Hematopoietic multipotent progenitor cell treated with erythropoietin and hydrocortisone succinate and interleukin-3 and kit ligand, for 8 days (in vitro differentiated cells): ENCODE data around the gene BTBD18.

ENCODE experiments used
- DNase-seq: peaks from one replicate; pipeline ENCODE4 v3.0.0-alpha.2; 2015

BTBD18 gene, protein sequence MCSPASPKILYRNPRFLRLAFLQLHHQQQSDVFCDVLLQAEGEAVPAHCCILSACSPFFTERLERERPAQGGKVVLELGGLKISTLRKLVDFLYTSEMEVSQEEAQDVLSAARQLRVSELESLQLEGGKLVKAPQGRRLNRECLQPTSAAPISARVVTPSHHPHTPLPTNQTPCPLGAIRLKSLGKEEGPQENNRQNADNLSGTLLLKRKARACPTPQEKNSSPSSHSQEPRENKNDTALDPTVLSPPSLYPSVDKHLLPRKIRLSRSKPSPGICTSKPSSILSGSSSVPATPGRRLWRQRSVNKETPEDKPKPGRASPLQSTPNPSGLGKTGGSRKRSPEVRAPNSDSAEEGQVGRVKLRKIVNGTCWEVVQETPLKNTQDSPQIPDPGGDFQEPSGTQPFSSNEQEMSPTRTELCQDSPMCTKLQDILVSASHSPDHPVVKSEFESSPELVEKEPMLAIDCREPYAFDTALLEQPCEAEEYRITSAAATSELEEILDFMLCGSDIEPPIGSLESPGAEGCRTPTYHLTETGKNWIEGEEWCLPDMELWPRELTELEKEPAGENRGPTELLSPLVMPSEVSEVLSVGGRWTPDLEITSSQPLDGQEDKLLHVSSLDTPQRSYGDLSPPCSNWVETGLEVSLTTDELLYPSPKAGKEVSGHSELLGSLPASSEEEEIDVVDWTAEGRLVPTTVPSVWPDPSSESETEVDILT

DNA sequence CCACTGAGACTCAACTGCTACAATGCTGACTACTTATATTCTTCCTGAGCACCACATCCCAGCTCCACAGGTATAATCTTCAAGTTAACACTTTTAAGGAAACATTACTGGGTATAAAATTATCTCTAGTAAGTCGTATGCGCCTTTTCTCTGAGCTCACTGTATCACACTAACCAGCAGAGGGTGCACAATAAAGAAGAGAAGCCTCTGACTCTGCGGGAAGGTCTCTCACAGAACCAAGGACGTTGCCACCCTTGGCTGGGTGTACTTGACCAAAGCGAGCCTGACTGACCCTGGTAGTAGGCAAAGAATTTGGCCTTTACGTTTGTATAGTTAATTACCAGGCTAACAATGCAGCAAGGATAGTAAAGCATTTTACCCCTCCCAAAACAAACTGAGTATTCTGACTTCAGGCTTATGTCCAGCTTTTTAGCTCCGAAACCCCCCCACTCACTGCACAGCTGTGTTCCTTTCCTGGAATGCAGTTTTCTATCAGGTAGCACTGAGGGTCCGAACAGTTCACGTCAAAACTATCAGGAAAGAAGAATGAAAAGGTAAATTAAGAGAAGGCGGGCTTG is at the start of gene BTBD18:
BTBD18 (minus strand) TSS at position 144 of the 578 bp plus-strand sequence. CDS start 631 bp downstream, outside the sequence.
- DNase-seq: peak; percentile 79

DNA sequence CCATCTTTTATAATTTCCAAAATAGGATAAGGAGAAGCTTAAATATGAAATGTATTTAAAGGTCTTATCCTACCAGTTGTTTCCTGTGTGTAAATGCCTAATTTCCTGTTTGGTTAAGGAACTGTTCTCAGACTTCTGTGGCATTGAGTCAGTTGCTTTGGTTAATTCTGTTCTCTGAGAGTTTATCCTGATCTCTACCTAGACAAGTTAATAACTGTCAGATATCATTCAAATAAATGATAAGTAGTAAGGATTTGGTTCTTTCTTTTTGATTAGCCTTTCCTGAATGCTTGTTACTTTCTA is 49.5 kb upstream of the BTBD18 start:
- no peak for DNase-seq

DNA sequence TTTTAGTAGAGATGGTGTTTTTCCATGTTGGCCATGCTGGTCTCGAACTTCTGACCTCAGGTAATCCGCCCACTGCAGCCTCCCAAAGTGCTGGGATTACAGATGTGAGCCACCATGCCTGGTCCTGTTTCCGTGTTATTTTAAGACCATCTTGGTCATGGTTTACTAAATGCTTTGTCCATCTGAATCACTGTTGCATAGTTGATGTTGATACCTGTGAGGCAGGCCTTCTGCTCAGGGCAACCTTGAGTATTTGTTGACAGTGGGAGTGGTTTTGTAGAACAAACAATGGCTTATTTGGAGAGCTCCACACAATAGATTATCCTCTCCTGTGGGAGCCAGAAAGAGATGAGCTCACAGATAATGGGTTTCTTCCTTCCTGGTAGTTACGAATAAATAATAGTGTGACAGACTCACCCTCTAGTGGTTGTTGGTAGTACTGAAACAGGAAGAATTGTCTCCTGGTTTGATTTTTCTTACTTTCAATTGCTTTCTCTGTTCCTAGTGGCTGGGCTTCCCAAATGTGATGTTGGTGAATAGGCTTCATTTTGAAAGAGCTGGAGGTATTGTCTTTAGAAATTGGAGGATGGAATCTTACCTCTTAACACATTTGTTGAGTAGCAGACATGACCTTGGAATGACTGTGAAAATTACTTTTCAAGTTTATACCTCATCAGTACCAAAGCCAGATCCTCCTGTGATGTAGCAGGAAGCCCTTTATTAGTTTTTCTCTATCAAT is 49.0 kb upstream of the BTBD18 start:
- DNase-seq: peak; percentile 79

DNA sequence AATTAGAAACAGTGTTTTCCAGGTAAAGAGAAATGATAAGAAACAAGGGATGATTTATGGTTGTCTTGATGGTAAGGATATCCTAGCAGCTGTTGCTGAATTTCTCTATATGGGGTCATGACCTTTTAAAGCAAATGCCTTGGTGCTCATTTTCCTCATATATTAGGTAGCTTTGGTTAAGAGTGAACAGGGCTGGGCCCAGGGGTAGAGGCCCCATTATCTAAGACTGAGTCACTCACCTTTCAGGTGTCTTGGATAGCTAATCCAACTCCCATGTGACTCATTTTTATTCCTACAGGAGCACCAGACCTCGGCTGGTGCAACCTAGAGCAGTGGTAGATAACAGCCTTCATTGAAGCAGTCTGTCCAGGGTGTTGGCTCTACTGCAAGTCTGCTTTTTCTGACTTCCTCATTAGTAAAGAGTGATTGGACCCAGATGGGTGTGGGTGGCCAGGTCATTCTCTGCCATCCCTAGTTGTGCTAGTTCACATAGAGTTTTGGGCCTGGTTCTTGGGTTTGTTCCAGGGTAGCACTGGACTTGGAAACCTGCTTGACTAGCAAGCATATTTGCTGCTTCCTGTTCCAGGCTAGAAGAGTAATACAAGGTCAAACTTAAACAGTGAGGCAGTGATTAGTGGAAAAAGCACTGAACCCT is 47.4 kb upstream of the BTBD18 start:
- DNase-seq: peak; percentile 44

DNA sequence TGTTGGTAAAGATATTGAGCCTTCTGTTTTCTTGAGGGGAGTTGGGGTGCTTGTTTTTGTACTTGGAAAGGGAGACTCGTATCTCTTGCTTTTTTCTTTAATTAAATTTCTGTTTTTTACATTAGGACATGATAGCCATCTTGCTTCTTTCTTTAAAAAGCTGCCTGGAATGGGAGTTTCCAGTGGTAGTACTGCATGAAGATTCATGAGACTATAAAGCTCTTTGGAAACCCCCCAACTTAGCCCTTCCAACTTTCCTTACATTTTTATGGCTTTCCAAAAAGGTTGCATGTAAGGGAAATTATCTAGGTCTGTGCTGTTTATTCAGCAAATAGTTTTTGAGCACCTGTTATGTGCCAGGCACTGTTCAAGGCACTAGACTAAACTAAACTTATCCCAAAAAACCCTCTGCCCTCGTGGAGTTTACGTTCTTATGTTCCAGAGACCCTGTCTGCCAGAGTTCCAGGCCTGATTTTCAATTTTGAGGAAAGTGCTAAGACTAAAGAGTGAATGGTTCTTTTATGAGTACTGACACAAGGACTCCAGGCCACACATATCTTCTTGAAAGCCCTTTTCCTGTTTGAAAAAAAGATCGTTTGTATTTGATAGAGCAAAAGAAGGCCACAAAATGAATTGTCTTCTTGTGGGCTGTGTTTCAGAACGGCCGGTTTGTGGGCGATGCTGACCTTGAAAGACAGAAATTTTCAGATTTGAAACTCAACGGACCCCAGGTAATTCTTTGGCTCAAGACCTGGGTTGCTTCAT is 41.9 kb upstream of the BTBD18 start:
- no peak for DNase-seq

DNA sequence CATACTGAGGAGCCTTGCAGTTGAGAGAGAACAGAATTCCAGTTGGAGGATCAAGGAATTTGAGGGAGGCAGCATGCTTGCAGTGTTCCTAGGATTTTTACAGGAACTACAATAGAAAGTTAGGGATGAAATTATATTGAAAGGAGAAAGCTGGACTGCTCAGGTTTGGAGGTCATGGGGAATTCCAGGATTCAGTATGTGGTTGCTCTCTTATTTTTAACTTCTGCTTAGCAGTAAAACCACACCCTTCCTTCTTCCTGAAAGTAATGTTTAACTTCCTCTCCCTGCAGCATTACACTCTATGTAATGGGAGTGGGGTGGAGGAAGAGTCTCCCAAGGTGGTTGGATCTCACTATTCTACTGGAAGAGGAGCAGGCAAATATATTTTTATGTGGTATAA is 41.3 kb upstream of the BTBD18 start:
- no peak for DNase-seq

DNA sequence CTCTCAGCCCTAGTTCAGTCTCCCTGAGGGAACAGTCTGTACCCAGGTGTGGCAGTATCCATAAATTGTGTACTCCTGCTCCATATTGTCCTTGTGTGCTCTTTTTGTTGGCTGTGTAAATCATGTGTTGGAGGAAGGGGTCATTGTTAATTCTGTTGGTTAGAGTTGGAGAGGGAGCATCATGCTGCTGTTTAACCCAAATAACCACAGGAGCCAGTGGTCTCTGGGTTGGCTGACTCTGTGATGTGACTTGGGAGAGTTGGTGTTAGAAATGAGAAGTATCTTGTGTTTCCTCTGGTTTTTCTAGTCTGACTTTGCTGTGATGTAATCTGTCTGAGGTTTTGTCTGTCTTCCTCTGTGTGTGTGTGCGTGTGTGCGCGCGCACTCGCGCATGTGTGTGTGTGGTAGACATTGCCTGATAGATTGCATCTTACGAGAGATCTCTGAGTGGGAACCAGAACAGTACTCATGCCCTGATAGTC is 40.5 kb upstream of the BTBD18 start:
- DNase-seq: peak; percentile 82

DNA sequence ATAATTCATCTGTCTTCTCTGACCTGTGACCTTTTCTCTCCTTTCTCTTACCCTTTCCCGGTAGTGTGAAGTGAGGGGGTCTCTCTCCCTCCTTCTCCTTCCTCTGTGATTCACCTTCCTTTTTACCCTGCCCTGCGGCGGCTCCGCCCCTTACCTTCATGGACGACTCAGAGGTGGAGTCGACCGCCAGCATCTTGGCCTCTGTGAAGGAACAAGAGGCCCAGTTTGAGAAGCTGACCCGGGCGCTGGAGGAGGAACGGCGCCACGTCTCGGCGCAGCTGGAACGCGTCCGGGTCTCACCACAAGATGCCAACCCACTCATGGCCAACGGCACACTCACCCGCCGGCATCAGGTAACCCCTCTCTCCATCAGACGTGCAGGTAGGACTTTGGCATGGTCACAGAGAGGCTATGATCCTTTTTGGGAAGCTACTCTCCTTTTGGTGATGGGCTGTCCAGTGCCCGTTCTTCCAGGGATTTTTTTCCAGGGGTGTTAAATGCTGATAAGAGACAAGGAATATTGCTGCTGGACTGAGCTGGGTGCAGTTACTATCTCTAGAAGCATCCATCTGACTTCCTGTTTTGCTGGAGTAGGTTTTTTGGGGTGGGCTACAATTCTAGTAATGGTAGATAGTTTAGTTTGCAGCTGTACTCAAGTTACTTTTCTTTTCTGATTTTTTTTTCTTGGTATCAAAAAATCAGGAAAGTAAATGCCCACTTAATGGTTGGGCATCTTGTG is 39.9 kb upstream of the BTBD18 start:
- DNase-seq: no peak

DNA sequence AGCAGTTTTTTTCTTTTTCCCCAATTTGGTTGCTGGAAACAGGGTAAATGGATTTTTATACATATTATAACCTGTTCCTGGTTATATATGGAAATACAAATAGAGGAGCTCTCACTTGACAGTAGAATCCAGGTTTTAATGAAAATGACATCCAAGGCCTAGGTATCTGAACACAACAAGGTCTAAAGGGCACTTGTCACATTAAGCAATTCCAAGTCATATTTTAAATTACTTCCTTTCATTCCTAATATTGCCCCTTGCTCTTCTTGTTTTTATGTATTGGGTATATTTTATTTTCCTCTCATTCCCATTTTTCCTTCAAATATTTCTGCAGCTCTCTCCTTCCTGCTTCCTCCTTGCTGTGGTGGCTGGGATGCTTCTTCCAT is 37.1 kb upstream of the BTBD18 start:
- no peak for DNase-seq

DNA sequence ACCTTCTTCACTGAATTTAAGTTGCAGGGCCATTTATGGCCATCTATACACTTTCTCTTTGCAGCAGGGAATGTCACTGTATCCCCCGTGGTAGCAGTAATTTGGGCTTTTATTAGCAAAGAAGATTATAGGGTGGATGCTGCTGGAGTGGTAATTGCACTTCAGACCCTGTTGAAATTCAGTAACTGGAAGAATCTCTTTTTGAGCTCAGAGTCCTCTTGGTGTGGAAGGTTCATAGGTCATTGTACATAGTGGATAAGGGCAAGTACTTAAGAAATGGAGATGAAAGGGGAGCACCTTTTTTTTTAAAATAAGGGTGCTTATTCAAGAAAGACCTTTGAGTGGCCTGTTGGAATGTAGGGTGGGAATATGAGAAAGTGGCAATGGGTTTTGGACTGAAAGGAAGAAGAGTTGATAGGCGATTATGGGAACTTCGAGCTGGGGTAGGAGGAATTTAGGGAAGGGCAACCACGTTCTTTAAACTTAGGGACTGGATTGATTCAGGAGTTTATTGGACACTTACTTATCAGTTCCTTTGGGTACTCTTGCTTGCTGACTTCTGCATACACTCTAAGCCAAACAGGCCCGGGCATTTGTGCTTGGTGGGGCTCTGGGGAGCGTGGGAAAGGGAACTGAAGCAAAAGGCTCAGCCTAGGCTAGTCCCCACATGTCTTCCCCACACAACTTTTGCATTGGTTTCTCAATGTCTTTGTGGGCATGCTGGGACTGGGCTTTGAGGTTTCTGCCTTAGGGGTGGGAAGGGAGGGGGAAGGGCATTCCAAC is 36.5 kb upstream of the BTBD18 start:
- no peak for DNase-seq

DNA sequence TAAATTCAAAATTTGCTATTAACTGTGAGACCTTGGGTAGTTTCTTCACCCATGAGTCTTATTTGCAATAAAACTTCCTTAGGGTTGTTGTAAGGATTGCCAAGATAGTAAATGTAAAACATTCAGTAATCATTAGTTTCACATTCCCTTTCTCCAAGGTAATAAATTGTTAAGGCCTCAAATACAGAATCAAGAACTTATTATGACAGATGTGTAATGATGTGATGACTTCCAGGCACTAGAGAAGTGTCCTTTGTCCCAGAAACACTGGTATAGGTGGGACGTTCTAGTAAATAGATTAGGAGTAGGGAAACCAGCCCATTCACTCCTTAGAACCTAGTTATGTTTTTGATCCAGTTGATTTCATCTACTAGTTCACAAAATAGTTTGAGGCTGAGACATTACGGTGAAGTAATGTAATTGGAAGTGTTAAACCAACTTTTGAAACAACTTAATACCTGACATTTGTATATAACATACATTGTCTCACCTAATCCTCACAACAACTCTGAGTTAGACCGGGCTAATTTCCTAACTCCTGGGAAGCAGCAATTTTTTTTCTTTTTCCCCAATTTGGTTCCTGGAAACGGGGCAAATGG is 35.5 kb upstream of the BTBD18 start:
- no peak for DNase-seq

DNA sequence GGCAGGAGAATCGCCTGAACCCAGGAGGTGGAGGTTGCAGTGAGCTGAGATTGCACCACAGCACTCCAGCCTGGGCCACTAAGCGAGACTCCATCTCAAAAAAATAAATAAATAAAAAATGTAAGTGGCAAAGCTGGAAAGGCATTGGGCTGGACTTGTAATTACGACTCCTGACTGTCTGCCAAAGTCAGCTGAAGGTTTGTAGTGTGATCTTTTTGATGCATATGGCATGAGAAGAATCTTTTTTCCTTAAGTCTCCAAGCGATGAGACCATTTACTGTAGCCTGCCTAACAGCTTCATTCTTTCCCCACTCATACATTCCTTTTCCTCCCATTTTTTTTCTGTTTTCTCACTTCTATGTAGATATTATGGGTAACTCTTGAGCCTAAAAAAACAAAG is 34.8 kb upstream of the BTBD18 start:
- DNase-seq: no peak

DNA sequence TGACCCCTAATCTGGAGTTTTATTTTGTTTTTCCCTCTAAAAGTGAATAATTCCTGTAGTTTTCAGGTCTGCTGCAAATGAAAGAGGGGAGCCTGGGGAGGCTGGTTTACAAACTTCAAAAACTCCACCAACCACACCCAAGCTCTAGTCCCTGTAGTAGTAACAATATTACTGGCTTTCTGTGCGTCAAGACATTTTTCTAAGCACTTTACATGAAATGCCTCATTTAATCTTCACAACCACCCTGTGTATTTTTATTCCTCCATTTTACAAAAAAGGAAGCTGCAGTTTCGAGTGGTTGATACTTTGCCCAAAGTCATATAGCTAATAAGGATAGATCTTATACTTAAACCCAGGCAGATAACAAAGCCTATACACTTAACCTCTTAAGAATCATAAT is 33.5 kb upstream of the BTBD18 start:
- no peak for DNase-seq

DNA sequence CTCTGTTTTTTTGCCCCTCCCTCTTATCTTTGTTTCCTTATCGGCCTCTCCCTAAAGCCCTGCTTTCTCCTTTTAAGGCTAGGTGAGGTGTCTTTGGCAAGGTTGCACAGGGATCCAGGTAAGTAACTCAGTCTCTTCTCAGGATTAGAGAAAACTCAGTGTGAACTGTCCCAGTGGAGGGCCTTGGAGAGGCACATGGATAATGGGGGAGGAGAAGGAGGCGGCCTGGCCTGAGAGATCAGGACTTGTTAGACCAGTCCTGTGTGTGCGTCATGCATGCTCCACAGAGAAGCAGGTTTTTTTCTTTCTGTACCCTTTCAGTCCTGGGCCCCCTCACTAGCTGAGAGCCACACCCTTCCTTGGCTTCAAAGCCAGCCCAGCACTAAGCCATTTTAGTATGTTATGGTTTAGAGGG is 29.9 kb upstream of the BTBD18 start:
- no peak for DNase-seq

DNA sequence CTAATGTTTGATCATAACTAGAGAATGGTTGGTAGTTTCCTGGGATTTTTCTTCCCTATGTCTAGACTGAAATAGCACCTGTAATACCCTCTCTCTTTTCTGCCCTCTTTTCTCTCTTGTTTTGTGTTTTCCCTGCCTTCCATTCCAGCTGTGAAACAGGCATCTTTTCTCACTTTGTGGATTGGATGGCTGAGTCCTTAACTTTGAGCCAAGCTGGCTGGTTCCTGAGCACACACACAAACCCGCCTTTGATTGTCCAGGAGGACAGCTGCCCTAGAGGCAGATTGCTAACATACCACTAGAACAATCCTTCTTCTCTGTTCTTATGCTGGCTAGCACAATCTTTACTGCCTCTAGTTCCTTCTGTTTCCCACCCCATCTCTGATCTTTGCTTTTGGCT is 27.7 kb upstream of the BTBD18 start:
- DNase-seq: no peak

DNA sequence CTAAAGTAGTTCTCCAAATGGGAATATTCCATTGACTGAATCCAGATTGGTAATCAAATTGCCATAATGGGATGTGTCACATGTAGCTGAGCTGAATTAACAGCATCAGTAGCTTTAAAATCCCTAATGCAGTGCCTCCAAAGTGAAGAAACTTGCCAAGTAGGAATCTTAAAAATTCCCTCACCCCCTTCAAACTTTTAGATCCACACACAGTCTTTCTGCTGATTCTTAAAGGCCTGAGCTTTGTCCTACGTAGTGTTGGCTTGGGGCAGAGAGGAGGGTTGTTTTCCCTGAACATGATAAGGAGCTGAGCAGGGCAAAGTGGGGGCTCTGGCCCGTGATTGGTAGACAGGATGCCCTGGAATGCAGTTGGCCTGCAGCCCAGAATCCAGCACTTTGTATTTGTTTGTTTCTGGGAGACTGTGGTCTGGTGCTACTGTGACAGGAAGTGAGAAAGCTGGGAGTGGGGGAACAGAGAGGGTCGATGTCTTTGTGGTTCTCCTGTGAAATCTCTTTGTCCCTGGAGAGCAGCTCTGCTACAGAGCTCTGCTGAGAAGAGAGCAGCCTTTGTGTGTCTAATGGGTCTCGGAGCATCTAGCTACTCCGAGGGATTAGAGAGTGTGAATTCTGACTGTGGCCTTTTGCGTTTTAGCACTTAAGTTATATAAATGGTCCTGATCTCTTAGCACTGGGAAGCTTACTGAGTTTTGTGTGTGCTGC is 26.9 kb upstream of the BTBD18 start:
- DNase-seq: no peak

DNA sequence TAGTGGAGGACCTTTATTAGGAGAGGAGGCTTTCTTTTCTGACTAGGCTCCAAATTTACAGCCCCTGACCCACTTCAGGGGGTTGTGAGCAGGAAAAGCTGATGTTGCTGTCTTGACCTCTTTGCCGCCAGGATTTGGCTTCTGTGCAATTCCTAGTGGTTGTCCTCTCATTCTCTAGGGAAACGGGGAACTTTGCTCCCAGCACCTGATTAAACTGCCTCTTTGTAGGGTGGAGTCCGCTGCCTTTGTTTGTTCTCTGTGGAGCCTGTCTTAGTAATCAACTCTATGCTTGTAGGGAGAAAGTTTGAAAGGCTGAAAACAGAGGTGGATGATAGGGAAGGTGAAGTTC is 26.3 kb upstream of the BTBD18 start:
- DNase-seq: no peak

DNA sequence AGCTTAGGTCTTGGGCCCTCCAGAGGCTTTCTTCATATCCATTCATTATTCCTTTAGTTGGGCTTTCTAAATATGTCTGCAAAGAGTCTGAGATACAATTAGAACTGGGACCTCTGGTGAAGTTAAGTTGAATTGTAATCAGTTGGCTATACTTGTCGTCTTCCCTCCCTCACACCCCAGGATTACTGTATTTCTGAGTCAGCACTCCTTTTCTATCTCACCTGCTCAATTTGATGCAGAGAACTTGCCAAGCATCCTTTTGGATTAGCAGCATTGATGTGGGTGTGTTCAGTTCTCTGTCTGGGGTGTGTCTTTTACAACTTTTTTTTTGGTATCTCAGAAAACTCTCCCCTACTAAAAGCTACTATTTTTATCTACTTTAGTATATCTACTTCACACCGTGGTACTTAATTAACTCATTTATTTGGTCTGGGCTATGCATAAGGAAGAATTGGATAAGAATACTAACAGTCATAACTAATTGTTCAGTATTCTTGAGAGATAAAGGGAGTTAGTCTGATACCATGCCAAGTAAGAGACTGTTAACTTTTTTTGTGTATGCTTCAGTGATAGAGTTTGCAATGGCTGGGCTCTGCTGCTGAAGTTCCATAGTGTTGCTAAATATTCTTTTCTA is 25.1 kb upstream of the BTBD18 start:
- DNase-seq: peak; percentile 73

DNA sequence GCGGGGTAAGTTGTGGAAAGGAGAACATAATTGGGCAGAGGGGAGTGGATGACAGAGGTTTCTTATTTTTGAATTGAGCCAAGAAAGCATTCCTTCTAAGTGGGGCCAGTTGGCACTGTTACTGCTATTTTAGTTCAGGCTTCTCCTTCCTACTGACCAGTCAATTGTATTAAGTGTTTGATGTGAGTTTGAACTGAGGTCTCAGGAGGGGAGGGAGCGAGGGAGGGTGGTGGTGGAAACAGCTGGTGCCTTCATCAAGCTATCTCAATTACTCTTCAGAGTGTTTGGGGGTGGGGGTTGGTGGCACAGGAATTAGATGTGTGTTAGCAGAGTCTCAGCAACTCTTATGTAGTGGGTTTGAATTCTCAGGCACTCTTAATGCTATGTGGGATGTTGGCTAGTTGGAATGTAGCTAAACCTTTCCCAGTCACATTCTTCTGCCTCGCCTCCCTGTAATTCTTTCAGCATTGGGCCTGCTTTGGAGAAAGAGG is 24.5 kb upstream of the BTBD18 start:
- DNase-seq: no peak
